HEK293T (cell line): ENCODE data around the gene SLFN5.
"Not testable (repeated sequence)": the region's sequence is repeated elsewhere in the genome, so short reads cannot be mapped to it uniquely, and the experiment has no call there.

Experiments used
- CTCF ChIA-PET: fragments of 350-600 bp; formaldehyde crosslinking; extraction: SDS; loops from one replicate; lab custom pipeline; 2021; ENCODE audit warnings: antibody characterized with exemption, inconsistent platforms; lab: Yijun Ruan, JAX
- POLR2A ChIA-PET: fragments of 350-600 bp; formaldehyde crosslinking; extraction: SDS; loops from one replicate; lab custom pipeline; 2020; ENCODE audit warnings: antibody characterized with exemption, inconsistent platforms; lab: Yijun Ruan, JAX
- DNase-seq: peaks from one replicate; pipeline ENCODE4 v3.0.0; 2012; ENCODE audit warnings: mixed read lengths; ENCODE audit errors: extremely low spot score
- ARNT ChIP-seq: fragments of 450-650 bp; IDR thresholded peaks from 2 replicates; pipeline ENCODE4 v1.6.1; 2017; ENCODE audit warnings: mild to moderate bottlenecking
- BHLHE40 ChIP-seq: fragments of 450-650 bp; IDR thresholded peaks from 2 replicates; pipeline ENCODE4 v1.6.1; 2016; ENCODE audit warnings: mild to moderate bottlenecking, moderate library complexity, borderline replicate concordance
- CTBP1 ChIP-seq: fragments of 450-650 bp; IDR thresholded peaks from 2 replicates; pipeline ENCODE4 v1.6.1; 2016; ENCODE audit warnings: borderline replicate concordance
- ELF4 ChIP-seq: fragments of 450-650 bp; IDR thresholded peaks from 2 replicates; pipeline ENCODE4 v1.6.1; 2017; ENCODE audit warnings: antibody characterized with exemption
- FOXA1 ChIP-seq: fragments of 450-650 bp; IDR thresholded peaks from 2 replicates; pipeline ENCODE4 v1.6.1; 2016; ENCODE audit warnings: mild to moderate bottlenecking
- FOXK2 ChIP-seq: fragments of 450-650 bp; IDR thresholded peaks from 2 replicates; pipeline ENCODE4 v1.6.1; 2016; ENCODE audit warnings: mild to moderate bottlenecking
- FOXM1 ChIP-seq: fragments of 450-650 bp; IDR thresholded peaks from 2 replicates; pipeline ENCODE4 v1.6.1; 2017; ENCODE audit warnings: mild to moderate bottlenecking, borderline replicate concordance
- HDGF ChIP-seq: fragments of 450-650 bp; IDR thresholded peaks from 2 replicates; pipeline ENCODE4 v1.6.1; 2017; ENCODE audit warnings: antibody characterized with exemption, borderline replicate concordance
- L3MBTL2 ChIP-seq: fragments of 450-650 bp; conservative IDR thresholded peaks from 2 replicates; pipeline ENCODE4 v1.6.1; 2016; ENCODE audit warnings: mild to moderate bottlenecking
- LEF1 ChIP-seq: fragments of 450-650 bp; IDR thresholded peaks from 2 replicates; pipeline ENCODE4 v1.6.1; 2017; ENCODE audit warnings: mild to moderate bottlenecking, borderline replicate concordance
- NFRKB ChIP-seq: fragments of 450-650 bp; IDR thresholded peaks from 2 replicates; pipeline ENCODE4 v1.6.1; 2016; ENCODE audit warnings: mild to moderate bottlenecking, moderate library complexity
- SP1 ChIP-seq: fragments of 450-650 bp; IDR thresholded peaks from 2 replicates; pipeline ENCODE4 v1.6.1; 2017
- SUZ12 ChIP-seq: fragments of 450-650 bp; IDR thresholded peaks from 2 replicates; pipeline ENCODE4 v1.6.1; 2016; ENCODE audit warnings: mild to moderate bottlenecking
- TARDBP ChIP-seq: fragments of 450-650 bp; IDR thresholded peaks from 2 replicates; pipeline ENCODE4 v1.6.1; 2016
- ZNF384 ChIP-seq: fragments of 450-650 bp; IDR thresholded peaks from 2 replicates; pipeline ENCODE4 v1.6.1; 2016
- TF ChIP-seq, protein P1 (sequence below): fragments of 450-650 bp; IDR thresholded peaks from 2 replicates; pipeline ENCODE4 v1.6.1; 2016

Gene SLFN5

DNA sequence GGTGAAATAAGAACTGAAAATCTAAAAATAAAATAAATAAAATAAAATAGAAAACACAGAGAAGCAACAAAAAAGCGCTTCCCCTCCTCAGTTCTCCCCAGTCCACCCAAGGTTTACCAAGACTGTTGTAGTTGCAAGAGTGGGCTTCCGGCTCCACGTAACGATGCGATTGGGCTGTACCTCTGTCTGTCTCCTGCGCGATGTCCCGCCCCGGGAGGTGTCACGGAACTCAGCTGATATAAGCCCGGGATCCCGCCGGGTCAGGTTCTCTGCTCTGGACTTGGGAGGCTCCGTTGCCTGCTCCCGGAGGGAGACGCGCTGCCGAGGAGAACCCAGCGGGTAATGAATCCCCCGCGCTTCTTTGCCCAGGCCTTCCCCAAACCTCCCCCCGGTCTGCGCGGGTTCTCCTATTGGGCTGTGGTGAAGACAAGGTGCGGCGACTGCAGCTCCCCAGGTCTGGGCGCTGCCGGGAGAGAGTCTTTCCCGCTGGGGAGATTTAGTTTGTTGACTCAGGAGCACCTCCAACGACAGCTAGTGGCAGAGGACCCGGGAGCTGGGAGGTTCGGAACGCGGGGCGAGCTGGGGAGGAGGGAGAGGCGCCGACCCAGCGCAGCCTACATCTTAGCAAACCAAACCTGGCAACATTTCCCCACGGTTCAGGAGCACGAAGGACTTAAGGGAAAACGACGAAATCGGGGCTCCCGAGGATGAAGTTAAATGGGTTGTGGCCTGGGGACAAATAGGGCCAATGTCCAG is at the start of gene SLFN5:
TSS of gene SLFN5 (plus strand) at position 268 of the 756 bp plus-strand sequence. CDS start 15,619 bp downstream, outside the sequence.
- POLR2A ChIA-PET: interaction anchor here (0.6 to 2.6 kb wide), 10 partner anchors 9 to 336 kb away, joined by 3 to 10 read pairs (median 4); partner anchors contain the start of genes PEX12, SLFN11 and SLFN12L
- CTCF ChIA-PET: interaction anchor here (0.5 to 0.6 kb wide), 2 partner anchors 14 to 21 kb away, joined by 4 to 8 read pairs; no protein-coding TSS in a partner anchor
- peak; percentile 82 for DNase-seq

DNA sequence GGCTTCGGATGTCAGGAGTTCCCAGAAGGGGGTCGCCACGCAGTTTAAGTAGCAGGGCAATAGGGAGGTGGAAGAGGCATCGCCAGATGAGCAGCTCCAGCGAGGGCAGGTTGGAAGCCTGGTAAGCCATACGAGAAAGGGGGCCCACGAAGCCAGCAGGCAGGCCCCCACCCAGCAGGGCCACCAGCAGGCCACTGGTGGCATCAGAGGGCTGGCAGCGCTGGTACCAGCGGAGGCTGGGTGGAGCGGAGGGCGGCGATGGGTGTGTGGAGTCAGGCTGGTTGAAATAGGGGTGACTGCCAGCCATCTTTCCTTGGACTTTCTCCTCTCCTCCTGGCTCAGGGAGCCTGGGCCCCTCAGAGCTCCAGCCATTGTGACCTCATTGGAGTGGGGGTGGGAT is 48.9 kb upstream of the SLFN5 start, which contains the start of gene SLC35G3:
TSS of gene SLC35G3 (minus strand) at position 393 of the 400 bp plus-strand sequence. CDS start at position 307, 86 bp downstream.
- DNase-seq, POLR2A ChIA-PET, CTCF ChIA-PET: not testable (repeated sequence)

More for the DNA sequence above, at the start of gene SLFN5:
- no peak for TF ChIP-seq TARDBP
- TF ChIP-seq, protein P1, sequence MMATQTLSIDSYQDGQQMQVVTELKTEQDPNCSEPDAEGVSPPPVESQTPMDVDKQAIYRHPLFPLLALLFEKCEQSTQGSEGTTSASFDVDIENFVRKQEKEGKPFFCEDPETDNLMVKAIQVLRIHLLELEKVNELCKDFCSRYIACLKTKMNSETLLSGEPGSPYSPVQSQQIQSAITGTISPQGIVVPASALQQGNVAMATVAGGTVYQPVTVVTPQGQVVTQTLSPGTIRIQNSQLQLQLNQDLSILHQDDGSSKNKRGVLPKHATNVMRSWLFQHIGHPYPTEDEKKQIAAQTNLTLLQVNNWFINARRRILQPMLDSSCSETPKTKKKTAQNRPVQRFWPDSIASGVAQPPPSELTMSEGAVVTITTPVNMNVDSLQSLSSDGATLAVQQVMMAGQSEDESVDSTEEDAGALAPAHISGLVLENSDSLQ: peak; percentile 98
- TF ChIP-seq ELF4: no peak

DNA sequence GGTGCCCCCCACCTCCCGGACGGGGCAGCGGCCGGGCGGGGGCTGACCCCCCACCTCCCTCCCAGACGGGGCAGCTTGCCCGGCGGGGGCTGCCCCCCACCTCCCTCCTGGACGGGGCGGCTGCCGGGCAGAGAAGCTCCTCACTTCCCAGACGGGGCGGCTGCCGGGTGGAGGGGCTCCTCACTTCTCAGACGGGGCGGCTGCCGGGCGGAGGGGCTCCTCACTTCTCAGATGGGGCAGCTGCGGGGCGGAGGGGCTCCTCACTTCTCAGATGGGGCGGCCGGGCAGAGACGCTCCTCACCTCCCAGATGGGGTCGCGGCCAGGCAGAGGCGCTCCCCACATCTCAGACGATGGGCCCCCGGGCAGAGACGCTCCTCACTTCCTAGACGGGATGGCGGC is 47.8 kb upstream of the SLFN5 start:
- POLR2A ChIA-PET, CTCF ChIA-PET, DNase-seq: not testable (repeated sequence)

DNA sequence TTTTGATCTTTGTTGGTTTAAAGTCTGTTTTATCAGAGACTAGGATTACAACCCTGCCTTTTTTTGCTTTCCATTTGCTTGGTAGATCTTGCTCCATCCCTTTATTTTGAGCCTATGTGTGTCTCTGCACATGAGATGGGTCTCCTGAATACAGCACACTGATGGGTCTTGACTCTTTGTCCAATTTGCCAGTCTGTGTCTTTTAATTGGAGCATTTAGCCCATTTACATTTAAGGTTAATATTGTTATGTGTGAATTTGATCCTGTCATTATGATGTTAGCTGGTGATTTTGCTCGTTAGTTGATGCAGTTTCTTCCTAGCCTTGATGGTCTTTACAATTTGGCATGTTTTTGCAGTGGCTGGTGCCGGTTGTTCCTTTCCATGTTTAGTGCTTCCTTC is 40.3 kb upstream of the SLFN5 start:
- CTCF ChIA-PET, DNase-seq, POLR2A ChIA-PET: not testable (repeated sequence)

DNA sequence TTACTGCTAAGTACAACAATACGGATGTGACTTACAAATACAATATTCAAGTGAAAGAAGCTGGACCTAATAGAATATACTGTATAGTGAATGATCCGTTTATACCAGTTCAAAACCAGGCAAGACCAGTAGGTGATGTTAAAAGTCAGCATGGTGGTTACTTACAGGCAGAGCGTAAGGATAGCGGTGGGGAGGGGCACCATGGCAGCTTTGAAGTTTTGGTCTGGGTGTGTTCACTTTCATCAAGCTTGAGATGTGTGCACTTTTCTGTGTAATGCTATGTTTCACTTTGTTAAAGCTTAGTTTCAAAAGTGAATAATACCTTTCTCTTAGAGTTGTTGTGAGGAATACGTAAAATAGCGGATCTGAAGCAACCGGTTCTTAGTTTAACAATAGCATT is 32.1 kb upstream of the SLFN5 start:
- TF ChIP-seq ARNT (no peak), L3MBTL2 (no peak), LEF1 (no peak), NFRKB (no peak), FOXA1 (no peak)
- TF ChIP-seq, protein P1: no peak
- ChIA-PET CTCF (no interaction called here), POLR2A (no interaction called here)
- no peak for DNase-seq

DNA sequence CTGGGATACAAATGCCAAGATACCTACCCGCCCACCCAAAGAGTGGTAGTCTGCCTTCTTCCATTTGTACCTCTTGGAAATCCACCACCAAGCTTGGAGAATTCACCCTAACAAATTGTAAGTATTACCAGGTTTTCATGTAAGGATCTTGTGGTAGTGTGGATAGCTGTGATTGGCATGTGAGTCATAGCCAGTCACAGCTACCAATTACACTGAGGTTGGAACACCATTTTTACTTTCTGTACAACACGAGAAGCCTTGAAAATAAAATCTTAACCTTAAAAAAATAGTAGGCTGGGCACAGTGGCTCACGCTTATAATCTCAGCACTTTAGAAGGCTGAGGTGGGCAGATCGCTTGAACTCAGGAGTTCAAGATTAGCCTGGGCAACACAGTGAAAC is 30.2 kb upstream of the SLFN5 start:
- POLR2A ChIA-PET: no interaction called here
- TF ChIP-seq L3MBTL2: no peak
- TF ChIP-seq FOXA1: no peak
- no peak for TF ChIP-seq ZNF384
- TF ChIP-seq SP1: no peak
- no peak for TF ChIP-seq ELF4
- no peak for TF ChIP-seq FOXK2
- no peak for TF ChIP-seq SUZ12
- no peak for TF ChIP-seq NFRKB
- no peak for TF ChIP-seq LEF1
- TF ChIP-seq HDGF: no peak
- TF ChIP-seq CTBP1: no peak
- TF ChIP-seq TARDBP: no peak
- TF ChIP-seq, protein P1: no peak
- TF ChIP-seq BHLHE40: no peak
- no peak for TF ChIP-seq FOXM1
- TF ChIP-seq ARNT: no peak
- no peak for DNase-seq
- CTCF ChIA-PET: interaction anchor here (0.5 kb wide), 1 partner anchor 117 kb away, joined by 3 read pairs; no protein-coding TSS in a partner anchor

DNA sequence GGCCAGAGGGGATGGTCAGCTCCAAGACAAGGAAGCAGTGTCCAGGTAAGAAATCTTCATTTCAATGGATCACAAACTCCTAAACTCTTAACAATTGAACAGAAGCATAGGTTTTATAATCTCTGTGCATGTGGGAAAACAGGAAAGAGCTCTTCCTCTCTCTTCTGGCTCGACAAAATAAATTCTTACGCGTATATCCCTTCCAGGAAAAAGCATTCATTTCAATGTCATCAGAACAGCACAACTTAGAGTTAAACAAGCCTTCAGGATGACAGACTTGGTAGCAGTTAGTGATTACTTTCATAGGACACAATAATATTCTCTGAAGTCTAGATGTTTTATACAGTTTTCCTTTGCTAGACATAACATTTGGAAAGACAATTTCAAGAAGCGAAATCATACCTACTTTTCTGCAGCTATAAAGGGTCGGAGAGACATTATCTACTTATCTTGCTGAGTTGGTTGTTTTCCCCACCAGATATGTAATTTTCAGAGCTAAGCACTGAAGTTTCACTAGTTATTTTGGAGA is 29.4 kb upstream of the SLFN5 start:
- DNase-seq: no peak
- CTCF ChIA-PET: no interaction called here
- TF ChIP-seq ZNF384: no peak
- TF ChIP-seq ELF4: no peak

DNA sequence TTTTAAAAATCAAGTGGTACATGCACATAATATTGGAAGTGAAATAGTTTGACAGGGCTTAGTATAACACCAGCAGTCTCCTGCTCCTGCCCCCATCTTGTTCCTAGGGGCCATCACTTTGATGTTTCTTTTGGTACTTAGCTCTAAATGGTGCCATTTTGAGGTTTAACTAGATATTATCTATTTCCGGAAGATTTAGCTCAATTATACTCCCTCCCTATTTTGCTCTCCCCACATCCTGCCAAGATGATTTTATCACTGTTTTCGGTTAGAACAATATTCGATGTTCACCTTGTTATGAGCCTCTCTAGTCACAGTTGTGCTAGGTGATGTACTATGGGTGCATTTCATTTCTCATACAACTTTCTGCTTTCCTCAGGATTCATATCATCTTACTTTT is 28.7 kb upstream of the SLFN5 start:
- CTCF ChIA-PET: no interaction called here
- POLR2A ChIA-PET: no interaction called here
- no peak for DNase-seq
- TF ChIP-seq FOXK2 (no peak), FOXM1 (no peak)

More for the DNA sequence above, 29.4 kb upstream of the SLFN5 start:
- POLR2A ChIA-PET: no interaction called here
